ENCODE measurements around the gene SLCO2A1. TPM values are rescaled to one million over a fixed set of nuclear protein-coding genes. Genes with fewer than 3 reads are reported as not detected.

The SLCO2A1 gene
- polyA plus RNA-seq, 1 donor (not counting 4 experiments of a cell fraction or from before 2014, with no cell fraction given): 0.80 TPM

DNA sequence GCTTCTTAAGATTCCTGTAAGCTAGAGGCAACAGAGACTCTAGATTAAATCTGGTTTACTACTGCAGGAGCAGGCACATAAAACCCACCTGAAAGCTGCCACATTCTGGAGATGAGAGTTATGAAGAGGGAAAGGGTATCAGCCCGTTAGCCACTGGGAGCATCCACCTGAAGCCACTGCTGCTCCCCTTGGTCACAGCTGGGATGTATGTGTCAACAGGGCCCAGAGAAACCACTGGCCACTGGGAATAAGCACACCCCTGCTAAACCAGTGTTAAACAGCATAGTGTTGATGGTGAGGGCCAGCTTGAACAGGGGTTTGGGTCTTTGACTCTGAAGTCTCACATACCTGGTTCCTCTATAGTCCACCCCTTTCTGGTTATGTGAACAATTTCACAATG is 10.9 kb downstream of the SLCO2A1 start:
- DNase-seq (ENCODE audit: low read depth, low spot score) (no peak), FAIRE-seq (no peak)
- Histone ChIP-seq H3K27ac (ENCODE audit: control insufficient read depth, insufficient read depth, low read length) (no peak overlapping the region), H3K4me1 (ENCODE audit: control insufficient read depth, extremely low read depth, insufficient read depth, low read length) (no peaks in the 10 kb centered on the region), H3K4me3 (ENCODE audit: control insufficient read depth in 2 of 3, extremely low read depth in 1 of 3, insufficient read depth in 2 of 3, low read depth in 1 of 3, low read length in 3 of 3) (no peak overlapping the region), H3K79me2 (ENCODE audit: control insufficient read depth, insufficient read depth, low read length) (no peaks in the 10 kb centered on the region), H4K20me1 (ENCODE audit: control insufficient read depth, extremely low read depth, insufficient read depth, low read length) (no peaks in the 10 kb centered on the region), H3K9ac (ENCODE audit: control insufficient read depth, extremely low read depth, insufficient read depth, low read length) (no peak overlapping the region), H3K36me3 (ENCODE audit: control insufficient read depth in 2 of 2, extremely low read depth in 1 of 2, insufficient read depth in 2 of 2, low read length in 2 of 2) (no peaks in the 10 kb centered on the region), H3K27me3 (ENCODE audit: control insufficient read depth, extremely low read depth, insufficient read depth, low read length) (peaks cover 8% of the 10 kb centered on the region), H2AFZ (ENCODE audit: control insufficient read depth, low read length) (no peak overlapping the region), H3K9me3 (ENCODE audit: control insufficient read depth, low read depth, low read length) (no peaks in the 10 kb centered on the region), H3K9me1 (ENCODE audit: control insufficient read depth, extremely low read depth, insufficient read depth, low read length) (no peaks in the 10 kb centered on the region), H3K4me2 (ENCODE audit: control insufficient read depth, extremely low read depth, insufficient read depth, low read depth, low read length) (no peak overlapping the region)
- TF ChIP-seq, protein P1, sequence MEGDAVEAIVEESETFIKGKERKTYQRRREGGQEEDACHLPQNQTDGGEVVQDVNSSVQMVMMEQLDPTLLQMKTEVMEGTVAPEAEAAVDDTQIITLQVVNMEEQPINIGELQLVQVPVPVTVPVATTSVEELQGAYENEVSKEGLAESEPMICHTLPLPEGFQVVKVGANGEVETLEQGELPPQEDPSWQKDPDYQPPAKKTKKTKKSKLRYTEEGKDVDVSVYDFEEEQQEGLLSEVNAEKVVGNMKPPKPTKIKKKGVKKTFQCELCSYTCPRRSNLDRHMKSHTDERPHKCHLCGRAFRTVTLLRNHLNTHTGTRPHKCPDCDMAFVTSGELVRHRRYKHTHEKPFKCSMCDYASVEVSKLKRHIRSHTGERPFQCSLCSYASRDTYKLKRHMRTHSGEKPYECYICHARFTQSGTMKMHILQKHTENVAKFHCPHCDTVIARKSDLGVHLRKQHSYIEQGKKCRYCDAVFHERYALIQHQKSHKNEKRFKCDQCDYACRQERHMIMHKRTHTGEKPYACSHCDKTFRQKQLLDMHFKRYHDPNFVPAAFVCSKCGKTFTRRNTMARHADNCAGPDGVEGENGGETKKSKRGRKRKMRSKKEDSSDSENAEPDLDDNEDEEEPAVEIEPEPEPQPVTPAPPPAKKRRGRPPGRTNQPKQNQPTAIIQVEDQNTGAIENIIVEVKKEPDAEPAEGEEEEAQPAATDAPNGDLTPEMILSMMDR (optimal IDR thresholded peaks at IDR 0.05 in 1 of 3, IDR thresholded peaks at IDR 0.05 in 1 of 3, conservative IDR thresholded peaks at IDR 0.05 in 1 of 3; ENCODE audit: extremely low read depth in 1 of 3, insufficient read depth in 2 of 3, low read length in 3 of 3): no peak
- no peak for TF ChIP-seq EZH2 (IDR thresholded peaks at IDR 0.05; ENCODE audit: low read length)
- dilution Hi-C loops (cut with MboI; ENCODE audit: extremely low pct_ligation_motif_present, low sequenced_read_pairs): no loop called here

GRCh38 chr3:134018406-134018805 is 11.3 kb downstream of the SLCO2A1 start:
- TF ChIP-seq, protein P1 (optimal IDR thresholded peaks at IDR 0.05 in 1 of 3, IDR thresholded peaks at IDR 0.05 in 1 of 3, conservative IDR thresholded peaks at IDR 0.05 in 1 of 3; ENCODE audit: extremely low read depth in 1 of 3, insufficient read depth in 2 of 3, low read length in 3 of 3): no peak
- no peak for TF ChIP-seq EZH2 (IDR thresholded peaks at IDR 0.05; ENCODE audit: low read length)
- no peak overlapping the region for H2AFZ ChIP-seq (ENCODE audit: control insufficient read depth, low read length)
- H3K9me1 ChIP-seq (ENCODE audit: control insufficient read depth, extremely low read depth, insufficient read depth, low read length): no peaks in the 10 kb centered on the region
- H4K20me1 ChIP-seq (ENCODE audit: control insufficient read depth, extremely low read depth, insufficient read depth, low read length): no peaks in the 10 kb centered on the region
- H3K9me3 ChIP-seq (ENCODE audit: control insufficient read depth, low read depth, low read length): no peaks in the 10 kb centered on the region
- DNase-seq (ENCODE audit: low read depth, low spot score) (no peak), FAIRE-seq (no peak)
- no peaks in the 10 kb centered on the region for H3K36me3 ChIP-seq (ENCODE audit: control insufficient read depth in 2 of 2, extremely low read depth in 1 of 2, insufficient read depth in 2 of 2, low read length in 2 of 2)
- H3K4me3 ChIP-seq (ENCODE audit: control insufficient read depth in 2 of 3, extremely low read depth in 1 of 3, insufficient read depth in 2 of 3, low read depth in 1 of 3, low read length in 3 of 3): no peak overlapping the region
- no peaks in the 10 kb centered on the region for H3K4me1 ChIP-seq (ENCODE audit: control insufficient read depth, extremely low read depth, insufficient read depth, low read length)
- no peaks in the 10 kb centered on the region for H3K79me2 ChIP-seq (ENCODE audit: control insufficient read depth, insufficient read depth, low read length)
- dilution Hi-C loops (cut with MboI; ENCODE audit: extremely low pct_ligation_motif_present, low sequenced_read_pairs): no loop called here
- H3K27me3 ChIP-seq (ENCODE audit: control insufficient read depth, extremely low read depth, insufficient read depth, low read length): peaks cover 8% of the 10 kb centered on the region
- no peak overlapping the region for H3K9ac ChIP-seq (ENCODE audit: control insufficient read depth, extremely low read depth, insufficient read depth, low read length)
- H3K4me2 ChIP-seq (ENCODE audit: control insufficient read depth, extremely low read depth, insufficient read depth, low read depth, low read length): no peak overlapping the region
- H3K27ac ChIP-seq (ENCODE audit: control insufficient read depth, insufficient read depth, low read length): no peak overlapping the region

Measured in keratinocyte (primary cell).